ENCODE measurements around the gene ZNF41.

- TF ChIP-seq CTCF (IDR thresholded peaks at IDR 0.05), result no peak
- no peak for TF ChIP-seq POLR2A (IDR thresholded peaks at IDR 0.05)
- TF ChIP-seq POLR2AphosphoS5 (IDR thresholded peaks at IDR 0.05), result no peak
- no peak for TF ChIP-seq EP300 (IDR thresholded peaks at IDR 0.05)
Measured at GRCh38 chrX:47529548-47529947, 46.5 kb upstream of the ZNF41 start.
